Cardiac muscle cell (in vitro differentiated cells and primary cell): ENCODE results near the gene SNX25. TPM values are rescaled to one million over a fixed set of nuclear protein-coding genes. Genes with fewer than 3 reads are reported as not detected.

ENCODE experiments used
- DNase-seq, 2 donors: peaks; one replicate each; pipeline versions ENCODE4 v3.0.0 to v3.0.0-alpha.2; 2010 to 2017; ENCODE audit warnings: low read depth in 1 of 2, low spot score in 1 of 2
- H3K27ac ChIP-seq: fragments of 200-600 bp; sonication (generic); 2 replicates; pipeline ENCODE4 v1.5.1; 2016
- H3K27me3 ChIP-seq: fragments of 200-600 bp; sonication (generic); 2 replicates; pipeline ENCODE4 v1.6.0; 2016; ENCODE audit warnings: control low read depth
- H3K36me3 ChIP-seq: fragments of 200-600 bp; sonication (generic); 2 replicates; pipeline ENCODE4 v1.5.1; 2016; ENCODE audit warnings: control low read depth
- H3K4me1 ChIP-seq: fragments of 200-600 bp; sonication (generic); 2 replicates; pipeline ENCODE4 v1.8.1; 2017; ENCODE audit warnings: low read depth, mild to moderate bottlenecking, mixed run types
- H3K4me3 ChIP-seq: fragments of 200-600 bp; sonication (generic); 2 replicates; pipeline ENCODE4 v1.5.1; 2016; ENCODE audit warnings: mild to moderate bottlenecking
- H3K9me3 ChIP-seq: fragments of 200-600 bp; sonication (generic); 2 replicates; pipeline ENCODE4 v1.5.1; 2017; ENCODE audit warnings: low read depth, mild to moderate bottlenecking, control low read depth
- CTCF ChIP-seq: IDR thresholded peaks from 2 replicates; pipeline ENCODE4 v1.5.1; 2012; ENCODE audit warnings: low read depth, mild to moderate bottlenecking, low read length
- polyA plus RNA-seq: library from polyadenylated mRNA; unstranded; fragments of >200 nt; fragmentation: Nextera tagmentation; extraction: Ambion mirVana; gene quantifications from 2 replicates; pipeline ENCODE4 v1.2.1, GENCODE V29; 2016
- total RNA-seq: library from RNA; depleted of rRNA; stranded (reverse); fragments of >200 nt; gene quantifications from 2 replicates; pipeline ENCODE4 v1.2.3, GENCODE V29; 2016

Gene SNX25
- total and polyA plus RNA-seq, 2 experiments from 2014 or later = 19.7 to 20.9 TPM

- TF ChIP-seq CTCF = no peak
These were observed 50.3 kb downstream of the SNX25 start for GRCh38 chr4:185259719-185260118.

GRCh38 chr4:185261946-185262345 is 52.5 kb downstream of the SNX25 start:
- no peaks in the 10 kb centered on the region for H3K36me3 ChIP-seq
- no peaks in the 10 kb centered on the region for H3K9me3 ChIP-seq
- no peak overlapping the region for H3K27ac ChIP-seq
- no peak overlapping the region for H3K4me3 ChIP-seq
- TF ChIP-seq CTCF = no peak
- DNase-seq = no peak
- H3K27me3 ChIP-seq = no peaks in the 10 kb centered on the region
- H3K4me1 ChIP-seq = no peaks in the 10 kb centered on the region

More at GRCh38 chr4:185259719-185260118, 50.3 kb downstream of the SNX25 start:
- Histone ChIP-seq H3K9me3 (no peaks in the 10 kb centered on the region), H3K4me1 (peaks cover 13% of the 10 kb centered on the region), H3K4me3 (no peak overlapping the region), H3K27me3 (no peaks in the 10 kb centered on the region), H3K36me3 (no peaks in the 10 kb centered on the region), H3K27ac (no peak overlapping the region)
- DNase-seq = no peak

GRCh38 chr4:185263419-185263818 is 54.0 kb downstream of the SNX25 start:
- Histone ChIP-seq H3K27ac (no peak overlapping the region), H3K27me3 (no peaks in the 10 kb centered on the region), H3K4me1 (no peaks in the 10 kb centered on the region), H3K36me3 (no peaks in the 10 kb centered on the region), H3K4me3 (no peak overlapping the region), H3K9me3 (no peaks in the 10 kb centered on the region)
- DNase-seq = no peak
- no peak for TF ChIP-seq CTCF

- DNase-seq = no peak
- no peaks in the 10 kb centered on the region for H3K36me3 ChIP-seq
- no peaks in the 10 kb centered on the region for H3K9me3 ChIP-seq
- H3K27ac ChIP-seq = no peak overlapping the region
- no peaks in the 10 kb centered on the region for H3K4me1 ChIP-seq
- no peak overlapping the region for H3K4me3 ChIP-seq
- H3K27me3 ChIP-seq = no peaks in the 10 kb centered on the region
- no peak for TF ChIP-seq CTCF
These were observed 56.5 kb downstream of the SNX25 start for GRCh38 chr4:185265942-185266341.

- TF ChIP-seq CTCF = no peak
- DNase-seq = no peak
- Histone ChIP-seq H3K36me3 (no peaks in the 10 kb centered on the region), H3K27ac (no peak overlapping the region), H3K27me3 (no peaks in the 10 kb centered on the region), H3K9me3 (no peaks in the 10 kb centered on the region), H3K4me3 (no peak overlapping the region), H3K4me1 (no peaks in the 10 kb centered on the region)
These were observed 59.9 kb downstream of the SNX25 start for GRCh38 chr4:185269286-185269685.

- H3K4me1 ChIP-seq = no peaks in the 10 kb centered on the region
- no peak overlapping the region for H3K4me3 ChIP-seq
- H3K27me3 ChIP-seq = no peaks in the 10 kb centered on the region
- no peaks in the 10 kb centered on the region for H3K9me3 ChIP-seq
- no peaks in the 10 kb centered on the region for H3K36me3 ChIP-seq
- no peak for DNase-seq
- no peak overlapping the region for H3K27ac ChIP-seq
- TF ChIP-seq CTCF = no peak
These were observed 60.6 kb downstream of the SNX25 start for GRCh38 chr4:185270037-185270436.
